Tibial nerve (tissue), 4 donors: Measurements from ENCODE around the gene NTF4.

Experiments used
- EP300 ChIP-seq, 2 donors: sonication (generic); formaldehyde crosslinking; IDR thresholded peaks; one replicate each; pipeline ENCODE4 v1.6.1; 2017; ENCODE audit warnings: antibody characterized with exemption in 2 of 2, mild to moderate bottlenecking in 1 of 2
- POLR2A ChIP-seq, 2 donors: fragments of 450-650 bp; IDR thresholded peaks; one replicate each; pipeline ENCODE4 v1.6.1; 2017; ENCODE audit warnings: antibody characterized with exemption in 2 of 2, mild to moderate bottlenecking in 2 of 2, moderate library complexity in 2 of 2
- TF ChIP-seq, protein P1 (sequence below), 5 experiments: fragments of 200-600 bp in 3 of 5; fragments of 450-650 bp in 2 of 5; sonication (generic) in 3 of 5; IDR thresholded peaks; one replicate each; pipeline ENCODE4 v1.5.1; 2016 to 2019; ENCODE audit warnings: antibody characterized with exemption in 5 of 5, mild to moderate bottlenecking in 3 of 5, moderate library complexity in 2 of 5

DNA sequence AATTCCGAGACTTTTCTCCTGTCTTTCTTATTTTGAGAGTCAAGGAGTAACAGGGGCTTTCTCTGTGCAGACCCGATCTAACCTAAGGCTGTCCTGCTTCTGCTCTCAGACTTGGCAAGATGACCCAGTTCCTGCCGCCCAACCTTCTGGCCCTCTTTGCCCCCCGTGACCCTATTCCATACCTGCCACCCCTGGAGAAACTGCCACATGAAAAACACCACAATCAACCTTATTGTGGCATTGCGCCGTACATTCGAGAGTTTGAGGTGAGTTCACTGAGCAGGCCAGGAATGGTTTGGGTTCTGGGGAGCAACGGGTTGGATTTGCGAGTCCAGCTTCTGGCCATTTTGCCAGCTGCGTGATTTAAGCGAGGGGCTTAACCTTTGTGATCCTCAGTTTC lies 21.7 kb upstream of the NTF4 start:
- TF ChIP-seq, protein P1, sequence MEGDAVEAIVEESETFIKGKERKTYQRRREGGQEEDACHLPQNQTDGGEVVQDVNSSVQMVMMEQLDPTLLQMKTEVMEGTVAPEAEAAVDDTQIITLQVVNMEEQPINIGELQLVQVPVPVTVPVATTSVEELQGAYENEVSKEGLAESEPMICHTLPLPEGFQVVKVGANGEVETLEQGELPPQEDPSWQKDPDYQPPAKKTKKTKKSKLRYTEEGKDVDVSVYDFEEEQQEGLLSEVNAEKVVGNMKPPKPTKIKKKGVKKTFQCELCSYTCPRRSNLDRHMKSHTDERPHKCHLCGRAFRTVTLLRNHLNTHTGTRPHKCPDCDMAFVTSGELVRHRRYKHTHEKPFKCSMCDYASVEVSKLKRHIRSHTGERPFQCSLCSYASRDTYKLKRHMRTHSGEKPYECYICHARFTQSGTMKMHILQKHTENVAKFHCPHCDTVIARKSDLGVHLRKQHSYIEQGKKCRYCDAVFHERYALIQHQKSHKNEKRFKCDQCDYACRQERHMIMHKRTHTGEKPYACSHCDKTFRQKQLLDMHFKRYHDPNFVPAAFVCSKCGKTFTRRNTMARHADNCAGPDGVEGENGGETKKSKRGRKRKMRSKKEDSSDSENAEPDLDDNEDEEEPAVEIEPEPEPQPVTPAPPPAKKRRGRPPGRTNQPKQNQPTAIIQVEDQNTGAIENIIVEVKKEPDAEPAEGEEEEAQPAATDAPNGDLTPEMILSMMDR (IDR thresholded peaks at IDR 0.05) = no peak
- no peak for TF ChIP-seq POLR2A (IDR thresholded peaks at IDR 0.05)
- TF ChIP-seq EP300 (IDR thresholded peaks at IDR 0.05) = no peak
